ENCODE data around the gene ARSK.

ARSK gene

DNA sequence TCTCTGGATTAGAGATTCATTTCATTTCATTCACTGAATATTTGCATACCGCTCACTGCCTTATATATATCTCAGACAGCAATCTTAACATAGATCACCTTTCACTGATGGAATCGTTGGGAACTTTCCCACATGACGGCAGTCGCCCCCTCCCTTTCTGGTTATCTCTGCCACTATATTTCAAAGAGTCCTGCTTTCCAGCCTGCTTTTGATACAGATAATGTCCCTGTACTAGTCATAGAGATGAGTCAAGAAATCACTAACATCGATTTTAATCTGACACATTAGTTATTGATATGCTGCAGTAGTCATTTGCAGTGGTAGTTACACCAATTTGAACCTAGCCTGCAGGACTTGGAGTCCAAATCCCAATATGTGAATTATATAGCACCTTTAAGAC, 8.5 kb downstream of the ARSK start:
- H3K79me2 ChIP-seq (ENCODE audit: control insufficient read depth, insufficient read depth, low read length, unreplicated experiment): no peaks in the 10 kb centered on the region
- H3K4me3 ChIP-seq (ENCODE audit: low read depth, low read length): no peak overlapping the region
- H3K4me1 ChIP-seq (ENCODE audit: control insufficient read depth, insufficient read depth, low read length, unreplicated experiment): peaks cover 8% of the 10 kb centered on the region
- H3K27ac ChIP-seq (ENCODE audit: low read depth, low read length): no peak overlapping the region
- no peaks in the 10 kb centered on the region for H3K36me3 ChIP-seq (ENCODE audit: insufficient read depth, low read length)
- no peak overlapping the region for H2AFZ ChIP-seq (ENCODE audit: low read length, unreplicated experiment)
- H3K27me3 ChIP-seq (ENCODE audit: insufficient read depth, low read length): no peaks in the 10 kb centered on the region

DNA sequence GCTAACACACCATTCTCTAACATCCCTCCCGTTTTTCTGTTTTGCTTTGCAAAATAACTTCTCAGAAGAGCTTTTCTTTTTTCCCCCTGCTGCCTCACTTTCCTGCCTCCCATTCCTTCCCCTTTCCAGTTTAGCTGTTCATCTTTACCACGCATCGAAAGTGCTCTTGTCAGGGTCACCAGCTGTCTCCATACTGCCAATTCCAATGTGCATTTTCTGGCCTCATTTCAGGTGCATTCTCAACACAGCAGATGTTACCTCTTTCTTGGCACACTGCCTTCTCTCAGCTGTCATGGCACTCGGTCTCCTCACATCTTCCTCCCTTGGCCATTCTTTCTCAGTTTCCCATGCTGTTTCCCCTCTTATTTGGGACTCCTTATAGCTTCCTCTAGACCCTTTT, 9.5 kb downstream of the ARSK start:
- H3K36me3 ChIP-seq (ENCODE audit: insufficient read depth, low read length): no peaks in the 10 kb centered on the region; the same call in 1 of the 2 replicates
- H3K27me3 ChIP-seq (ENCODE audit: insufficient read depth, low read length): no peaks in the 10 kb centered on the region
- no peak overlapping the region for H3K4me3 ChIP-seq (ENCODE audit: low read depth, low read length)
- no peaks in the 10 kb centered on the region for H3K79me2 ChIP-seq (ENCODE audit: control insufficient read depth, insufficient read depth, low read length, unreplicated experiment)
- H3K27ac ChIP-seq (ENCODE audit: low read depth, low read length): no peak overlapping the region
- H2AFZ ChIP-seq (ENCODE audit: low read length, unreplicated experiment): no peak overlapping the region
- peaks cover 8% of the 10 kb centered on the region for H3K4me1 ChIP-seq (ENCODE audit: control insufficient read depth, insufficient read depth, low read length, unreplicated experiment)

DNA sequence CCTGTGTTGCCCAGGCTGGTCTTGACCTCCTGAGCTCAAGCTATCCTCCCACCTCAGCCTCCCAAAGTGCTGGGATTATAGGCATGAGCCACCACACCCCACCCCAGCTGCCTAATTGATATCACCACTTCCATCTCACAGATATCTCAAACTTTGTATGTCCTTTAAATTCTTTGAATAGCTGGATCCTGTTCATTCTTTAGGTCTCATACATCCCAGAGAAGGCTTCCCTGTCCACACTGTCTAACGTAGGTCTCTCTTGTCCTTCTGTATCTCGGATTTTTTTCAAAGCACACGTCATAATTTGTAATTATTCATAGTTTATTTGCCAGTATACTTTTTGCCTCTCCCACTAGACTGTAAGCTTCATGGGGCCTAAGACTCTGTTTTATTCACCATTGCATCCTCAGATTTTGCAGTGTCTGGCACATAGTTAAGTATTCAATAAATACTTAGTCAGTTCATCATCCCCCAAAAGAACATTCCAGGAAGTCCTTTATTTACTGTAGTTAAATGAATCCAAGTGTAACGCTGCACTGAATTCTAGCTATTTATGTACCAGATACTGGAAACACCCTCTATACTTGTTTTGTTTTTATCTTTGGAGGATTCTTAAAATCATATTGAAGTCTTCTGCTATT, 10.5 kb downstream of the ARSK start:
- no peaks in the 10 kb centered on the region; the same call in 1 of the 2 replicates for H3K36me3 ChIP-seq (ENCODE audit: insufficient read depth, low read length)
- H3K27me3 ChIP-seq (ENCODE audit: insufficient read depth, low read length): no peaks in the 10 kb centered on the region
- no peak overlapping the region for H3K27ac ChIP-seq (ENCODE audit: low read depth, low read length)
- no peaks in the 10 kb centered on the region for H3K79me2 ChIP-seq (ENCODE audit: control insufficient read depth, insufficient read depth, low read length, unreplicated experiment)
- no peak overlapping the region for H3K4me3 ChIP-seq (ENCODE audit: low read depth, low read length)
- no peak overlapping the region for H2AFZ ChIP-seq (ENCODE audit: low read length, unreplicated experiment)
- peaks cover 8% of the 10 kb centered on the region for H3K4me1 ChIP-seq (ENCODE audit: control insufficient read depth, insufficient read depth, low read length, unreplicated experiment)

DNA sequence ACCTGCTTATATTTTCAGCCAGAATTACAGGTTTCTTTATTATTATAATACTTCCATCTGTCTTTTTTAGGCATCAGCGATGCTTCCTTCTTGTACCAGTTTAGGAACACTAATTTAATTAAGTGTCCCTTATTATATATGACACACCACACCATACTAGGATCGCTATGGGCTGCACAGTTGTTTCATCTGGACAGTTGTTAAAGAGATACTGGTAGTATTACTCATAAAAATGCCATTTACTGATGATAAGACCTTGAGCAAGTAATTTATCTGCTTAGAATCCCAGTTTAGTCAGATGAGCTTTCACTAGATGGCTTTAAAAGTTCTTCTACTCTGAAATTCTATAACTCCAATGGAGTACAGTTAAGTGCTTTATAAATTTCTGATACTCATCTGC, 17.1 kb downstream of the ARSK start:
- H3K79me2 ChIP-seq (ENCODE audit: control insufficient read depth, insufficient read depth, low read length, unreplicated experiment): no peaks in the 10 kb centered on the region
- H3K27ac ChIP-seq (ENCODE audit: low read depth, low read length): no peak overlapping the region
- H3K4me3 ChIP-seq (ENCODE audit: low read depth, low read length): no peak overlapping the region
- no peak overlapping the region for H2AFZ ChIP-seq (ENCODE audit: low read length, unreplicated experiment)
- peaks cover 14% of the 10 kb centered on the region for H3K36me3 ChIP-seq (ENCODE audit: insufficient read depth, low read length)
- H3K4me1 ChIP-seq (ENCODE audit: control insufficient read depth, insufficient read depth, low read length, unreplicated experiment): no peaks in the 10 kb centered on the region
- no peaks in the 10 kb centered on the region for H3K27me3 ChIP-seq (ENCODE audit: insufficient read depth, low read length)

DNA sequence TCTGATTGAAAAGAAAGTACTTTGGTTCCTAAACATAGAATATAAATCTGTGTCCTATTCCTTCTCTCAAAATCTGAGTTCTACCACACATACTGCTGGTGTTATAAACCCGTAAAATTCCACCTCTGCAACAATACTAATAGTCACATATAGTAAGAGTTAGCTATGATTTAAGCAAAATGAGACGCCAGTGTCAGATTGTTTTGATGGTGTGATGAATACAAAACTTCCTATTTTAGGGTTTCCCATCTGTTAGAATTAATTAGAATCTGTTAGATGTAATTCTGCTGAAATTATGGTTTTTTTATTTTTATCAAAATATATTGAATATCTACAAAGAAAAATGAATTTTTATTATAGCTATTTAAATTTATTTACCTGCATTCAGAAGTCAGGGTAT, 26.7 kb downstream of the ARSK start:
- no peak overlapping the region for H3K4me3 ChIP-seq (ENCODE audit: low read depth, low read length)
- H3K36me3 ChIP-seq (ENCODE audit: insufficient read depth, low read length): peaks cover 5% of the 10 kb centered on the region; the same call in 1 of the 2 replicates
- H3K27me3 ChIP-seq (ENCODE audit: insufficient read depth, low read length): no peaks in the 10 kb centered on the region
- H2AFZ ChIP-seq (ENCODE audit: low read length, unreplicated experiment): no peak overlapping the region
- peaks cover 4% of the 10 kb centered on the region for H3K4me1 ChIP-seq (ENCODE audit: control insufficient read depth, insufficient read depth, low read length, unreplicated experiment)
- no peak overlapping the region for H3K27ac ChIP-seq (ENCODE audit: low read depth, low read length)
- no peaks in the 10 kb centered on the region for H3K79me2 ChIP-seq (ENCODE audit: control insufficient read depth, insufficient read depth, low read length, unreplicated experiment)

DNA sequence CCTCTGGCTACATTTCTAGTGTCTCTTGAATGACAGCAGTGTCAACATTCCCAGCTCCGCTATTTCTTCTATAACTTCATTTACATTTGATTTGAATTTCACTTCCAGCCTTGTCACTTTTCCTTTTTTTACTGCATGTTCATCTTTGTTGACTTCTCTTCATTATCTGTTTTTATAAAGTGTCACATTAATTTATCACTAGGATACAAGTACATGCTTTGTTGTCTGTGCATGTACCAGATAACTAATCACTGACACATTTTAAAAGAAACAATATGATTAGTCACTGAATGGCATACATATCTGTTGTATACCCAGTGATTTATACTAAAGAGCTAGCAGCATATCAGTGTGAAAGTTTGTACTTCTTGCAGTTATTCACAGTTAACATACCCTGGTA, 29.1 kb downstream of the ARSK start:
- no peaks in the 10 kb centered on the region for H3K36me3 ChIP-seq (ENCODE audit: insufficient read depth, low read length)
- H3K27ac ChIP-seq (ENCODE audit: low read depth, low read length): no peak overlapping the region
- no peak overlapping the region for H2AFZ ChIP-seq (ENCODE audit: low read length, unreplicated experiment)
- H3K79me2 ChIP-seq (ENCODE audit: control insufficient read depth, insufficient read depth, low read length, unreplicated experiment): no peaks in the 10 kb centered on the region
- H3K27me3 ChIP-seq (ENCODE audit: insufficient read depth, low read length): no peaks in the 10 kb centered on the region
- H3K4me1 ChIP-seq (ENCODE audit: control insufficient read depth, insufficient read depth, low read length, unreplicated experiment): peaks cover 4% of the 10 kb centered on the region
- no peak overlapping the region for H3K4me3 ChIP-seq (ENCODE audit: low read depth, low read length)

DNA sequence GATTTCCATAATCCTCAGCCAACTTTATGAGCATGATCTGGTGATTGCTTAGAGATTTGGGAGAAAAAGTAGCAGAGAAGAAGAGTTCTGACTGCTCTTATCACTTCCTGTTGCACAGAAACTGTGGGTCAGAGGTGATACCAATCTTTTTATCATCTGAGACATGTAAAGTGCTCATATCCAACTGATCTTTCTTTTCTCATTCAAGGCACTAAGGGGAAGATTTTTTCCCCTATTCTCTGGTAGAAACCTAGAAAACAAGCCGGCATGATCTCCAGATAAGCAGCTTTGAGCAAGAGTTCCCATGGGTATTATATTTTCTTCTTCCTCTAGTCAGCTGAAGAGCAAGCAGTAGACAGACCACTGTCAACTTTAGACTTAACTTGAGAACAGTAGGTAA, 36.0 kb downstream of the ARSK start:
- Histone ChIP-seq H3K36me3 (ENCODE audit: insufficient read depth, low read length) (no peaks in the 10 kb centered on the region), H3K27me3 (ENCODE audit: insufficient read depth, low read length) (no peaks in the 10 kb centered on the region), H3K27ac (ENCODE audit: low read depth, low read length) (peak overlapping the region; percentile 96), H3K4me3 (ENCODE audit: low read depth, low read length) (peak overlapping the region; percentile 3; the same call in 1 of the 2 replicates), H2AFZ (ENCODE audit: low read length, unreplicated experiment) (no peak overlapping the region), H3K4me1 (ENCODE audit: control insufficient read depth, insufficient read depth, low read length, unreplicated experiment) (peaks cover 28% of the 10 kb centered on the region), H3K79me2 (ENCODE audit: control insufficient read depth, insufficient read depth, low read length, unreplicated experiment) (no peaks in the 10 kb centered on the region)

DNA sequence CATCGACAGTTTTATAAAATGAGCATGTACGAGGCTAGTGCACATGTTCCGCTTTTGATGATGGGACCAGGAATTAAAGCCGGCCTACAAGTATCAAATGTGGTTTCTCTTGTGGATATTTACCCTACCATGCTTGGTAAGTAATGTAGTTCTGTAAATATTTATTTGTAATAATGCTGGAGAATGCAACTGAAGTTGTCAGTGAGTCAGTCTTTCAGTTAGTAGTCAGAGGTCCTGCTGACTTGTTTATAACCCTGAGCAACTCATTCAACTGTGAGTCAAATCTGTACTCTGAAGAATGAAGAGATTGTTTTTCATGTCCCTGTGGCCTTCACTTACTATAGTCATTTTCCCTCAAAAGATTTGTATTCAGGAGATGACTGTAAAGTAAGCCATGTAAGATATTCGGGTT, 36.6 kb downstream of the ARSK start:
- peaks cover 28% of the 10 kb centered on the region for H3K4me1 ChIP-seq (ENCODE audit: control insufficient read depth, insufficient read depth, low read length, unreplicated experiment)
- H3K4me3 ChIP-seq (ENCODE audit: low read depth, low read length): peak overlapping the region; percentile 44; the same call in 1 of the 2 replicates

DNA sequence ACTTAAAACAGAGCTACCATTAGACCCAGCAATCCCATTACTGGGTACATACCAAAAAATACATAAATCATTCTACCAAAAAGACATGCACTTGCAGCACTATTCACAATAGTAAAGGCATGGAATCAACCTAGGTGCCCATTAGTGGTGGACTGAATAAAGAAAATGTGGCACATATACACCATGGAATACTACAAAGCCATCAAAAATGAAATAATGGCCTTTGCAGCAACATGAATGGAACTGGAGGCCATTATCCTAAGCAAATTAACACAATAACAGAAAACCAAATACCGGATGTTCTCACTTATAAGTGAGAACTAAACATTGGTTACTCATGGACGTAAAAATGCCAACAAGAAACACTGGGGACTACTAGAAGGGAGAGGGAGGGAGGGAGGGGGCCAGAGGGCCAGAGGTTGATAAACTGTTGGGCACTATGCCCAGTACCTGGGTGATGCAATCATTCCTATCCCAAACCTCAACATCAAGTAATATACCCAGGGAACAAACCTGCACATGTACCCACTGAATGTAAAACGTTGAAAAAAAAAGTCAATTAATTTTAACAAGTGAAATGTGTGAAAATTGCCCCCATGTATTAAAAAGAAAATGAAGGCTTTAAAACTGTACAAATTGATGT, 40.5 kb downstream of the ARSK start:
- H3K27me3 ChIP-seq (ENCODE audit: insufficient read depth, low read length): no peaks in the 10 kb centered on the region
- H2AFZ ChIP-seq (ENCODE audit: low read length, unreplicated experiment): no peak overlapping the region
- H3K79me2 ChIP-seq (ENCODE audit: control insufficient read depth, insufficient read depth, low read length, unreplicated experiment): no peaks in the 10 kb centered on the region
- peaks cover 27% of the 10 kb centered on the region for H3K4me1 ChIP-seq (ENCODE audit: control insufficient read depth, insufficient read depth, low read length, unreplicated experiment)
- H3K27ac ChIP-seq (ENCODE audit: low read depth, low read length): no peak overlapping the region
- H3K4me3 ChIP-seq (ENCODE audit: low read depth, low read length): no peak overlapping the region
- no peaks in the 10 kb centered on the region; the same call in 1 of the 2 replicates for H3K36me3 ChIP-seq (ENCODE audit: insufficient read depth, low read length)

More for the DNA sequence above, 36.6 kb downstream of the ARSK start:
- Histone ChIP-seq H3K27ac (ENCODE audit: low read depth, low read length) (peak overlapping the region; percentile 96), H3K36me3 (ENCODE audit: insufficient read depth, low read length) (no peaks in the 10 kb centered on the region), H3K27me3 (ENCODE audit: insufficient read depth, low read length) (no peaks in the 10 kb centered on the region), H2AFZ (ENCODE audit: low read length, unreplicated experiment) (peak overlapping the region; percentile 64), H3K79me2 (ENCODE audit: control insufficient read depth, insufficient read depth, low read length, unreplicated experiment) (no peaks in the 10 kb centered on the region)

DNA sequence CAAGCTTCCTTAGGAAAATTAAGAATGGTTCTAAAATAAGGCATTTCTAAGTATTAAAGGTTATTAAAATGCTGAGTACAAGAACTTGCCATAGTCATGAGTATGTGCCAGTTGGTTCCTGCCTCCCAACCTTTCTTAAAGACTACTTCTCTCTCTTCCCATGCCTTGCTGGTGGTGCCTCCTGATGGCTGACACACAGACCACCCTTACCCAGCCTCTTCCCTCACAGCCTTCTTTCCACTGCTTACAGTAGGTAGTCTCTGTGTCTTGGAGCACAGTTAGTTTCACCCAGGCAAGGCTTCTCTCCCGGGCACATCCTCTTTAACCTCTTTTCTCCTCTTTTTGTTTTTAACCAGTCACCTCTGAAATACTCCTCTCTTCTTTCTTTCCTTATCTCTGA, 44.4 kb downstream of the ARSK start:
- Histone ChIP-seq H3K4me1 (ENCODE audit: control insufficient read depth, insufficient read depth, low read length, unreplicated experiment) (no peaks in the 10 kb centered on the region), H3K36me3 (ENCODE audit: insufficient read depth, low read length) (no peaks in the 10 kb centered on the region; the same call in 1 of the 2 replicates), H2AFZ (ENCODE audit: low read length, unreplicated experiment) (no peak overlapping the region), H3K79me2 (ENCODE audit: control insufficient read depth, insufficient read depth, low read length, unreplicated experiment) (no peaks in the 10 kb centered on the region), H3K27ac (ENCODE audit: low read depth, low read length) (no peak overlapping the region), H3K27me3 (ENCODE audit: insufficient read depth, low read length) (no peaks in the 10 kb centered on the region), H3K4me3 (ENCODE audit: low read depth, low read length) (no peak overlapping the region)

DNA sequence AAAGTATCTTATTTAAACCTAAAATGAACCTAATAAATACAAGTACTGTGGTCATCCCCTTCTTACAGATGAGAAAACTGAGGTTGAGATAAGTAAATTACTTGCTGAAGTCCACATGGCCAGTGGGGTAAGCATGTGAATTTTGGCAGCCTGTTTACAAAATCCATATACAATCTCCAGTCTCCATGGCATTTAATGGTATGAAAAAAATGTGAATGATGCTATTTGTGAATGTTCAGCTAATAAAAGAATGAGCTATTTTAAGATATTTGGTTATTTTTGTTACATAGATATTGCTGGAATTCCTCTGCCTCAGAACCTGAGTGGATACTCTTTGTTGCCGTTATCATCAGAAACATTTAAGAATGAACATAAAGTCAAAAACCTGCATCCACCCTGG, 45.7 kb downstream of the ARSK start:
- H3K4me1 ChIP-seq (ENCODE audit: control insufficient read depth, insufficient read depth, low read length, unreplicated experiment): no peaks in the 10 kb centered on the region
- H3K4me3 ChIP-seq (ENCODE audit: low read depth, low read length): no peak overlapping the region
- no peaks in the 10 kb centered on the region for H3K79me2 ChIP-seq (ENCODE audit: control insufficient read depth, insufficient read depth, low read length, unreplicated experiment)
- no peak overlapping the region for H3K27ac ChIP-seq (ENCODE audit: low read depth, low read length)
- no peak overlapping the region for H2AFZ ChIP-seq (ENCODE audit: low read length, unreplicated experiment)
- no peaks in the 10 kb centered on the region; the same call in 1 of the 2 replicates for H3K36me3 ChIP-seq (ENCODE audit: insufficient read depth, low read length)
- no peaks in the 10 kb centered on the region for H3K27me3 ChIP-seq (ENCODE audit: insufficient read depth, low read length)

Data from ACC112 (cell line).